ENCODE results near the gene KRT1. TPM values are rescaled to one million over a fixed set of nuclear protein-coding genes. Genes with fewer than 3 reads are reported as not detected.

Gene KRT1
- total RNA-seq, 1 experiment from 2014 or later = not detected

DNA sequence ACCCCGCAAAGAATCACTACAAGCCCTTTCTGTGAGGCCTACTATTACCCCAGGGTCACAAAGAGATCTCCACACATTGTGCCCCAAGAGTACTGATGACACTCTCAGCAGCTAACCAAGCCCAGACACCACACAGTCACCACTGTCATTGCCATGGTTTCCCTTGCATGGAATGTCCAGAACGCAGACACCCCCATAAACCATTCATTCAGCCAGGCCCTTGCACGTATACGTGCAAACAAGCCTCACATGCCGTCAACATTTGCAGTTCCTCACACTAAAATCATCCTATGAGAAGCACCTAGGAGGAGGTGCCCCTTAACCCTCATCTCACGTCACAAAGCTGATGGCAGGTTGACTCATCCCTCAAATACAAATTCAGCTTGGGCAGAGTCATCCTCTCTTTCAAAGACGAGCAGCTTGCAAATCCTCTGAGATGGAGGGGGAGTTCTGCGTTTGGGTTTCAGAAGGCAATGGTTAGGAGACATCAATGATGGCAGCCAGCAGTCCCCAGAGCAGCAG, 40.2 kb upstream of the KRT1 start:
- H3K4me3 Mint-ChIP-seq (ENCODE audit: low read depth, unreplicated experiment) = no peak overlapping the region
- H3K27me3 Mint-ChIP-seq (ENCODE audit: unreplicated experiment) = peaks cover 68% of the 10 kb centered on the region
- BruUV-seq (replicated peaks) = no TSS peak
- CTCF ChIA-PET = no interaction called here
- no peaks in the 10 kb centered on the region for H3K9me3 Mint-ChIP-seq (ENCODE audit: low read depth, unreplicated experiment)
- TF ChIP-seq, protein P1, sequence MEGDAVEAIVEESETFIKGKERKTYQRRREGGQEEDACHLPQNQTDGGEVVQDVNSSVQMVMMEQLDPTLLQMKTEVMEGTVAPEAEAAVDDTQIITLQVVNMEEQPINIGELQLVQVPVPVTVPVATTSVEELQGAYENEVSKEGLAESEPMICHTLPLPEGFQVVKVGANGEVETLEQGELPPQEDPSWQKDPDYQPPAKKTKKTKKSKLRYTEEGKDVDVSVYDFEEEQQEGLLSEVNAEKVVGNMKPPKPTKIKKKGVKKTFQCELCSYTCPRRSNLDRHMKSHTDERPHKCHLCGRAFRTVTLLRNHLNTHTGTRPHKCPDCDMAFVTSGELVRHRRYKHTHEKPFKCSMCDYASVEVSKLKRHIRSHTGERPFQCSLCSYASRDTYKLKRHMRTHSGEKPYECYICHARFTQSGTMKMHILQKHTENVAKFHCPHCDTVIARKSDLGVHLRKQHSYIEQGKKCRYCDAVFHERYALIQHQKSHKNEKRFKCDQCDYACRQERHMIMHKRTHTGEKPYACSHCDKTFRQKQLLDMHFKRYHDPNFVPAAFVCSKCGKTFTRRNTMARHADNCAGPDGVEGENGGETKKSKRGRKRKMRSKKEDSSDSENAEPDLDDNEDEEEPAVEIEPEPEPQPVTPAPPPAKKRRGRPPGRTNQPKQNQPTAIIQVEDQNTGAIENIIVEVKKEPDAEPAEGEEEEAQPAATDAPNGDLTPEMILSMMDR (IDR thresholded peaks at IDR 0.05; ENCODE audit: unreplicated experiment) = no peak
- no peak overlapping the region for H3K27ac Mint-ChIP-seq (ENCODE audit: unreplicated experiment)
- no peaks in the 10 kb centered on the region for H3K4me1 Mint-ChIP-seq (ENCODE audit: low read depth, unreplicated experiment)
- intact Hi-C loops (cut with micrococcal nuclease; ENCODE audit: unreplicated experiment) = no loop called here
- DNase-seq = no peak
- H3K36me3 Mint-ChIP-seq (ENCODE audit: insufficient read depth, unreplicated experiment) = no peaks in the 10 kb centered on the region

DNA sequence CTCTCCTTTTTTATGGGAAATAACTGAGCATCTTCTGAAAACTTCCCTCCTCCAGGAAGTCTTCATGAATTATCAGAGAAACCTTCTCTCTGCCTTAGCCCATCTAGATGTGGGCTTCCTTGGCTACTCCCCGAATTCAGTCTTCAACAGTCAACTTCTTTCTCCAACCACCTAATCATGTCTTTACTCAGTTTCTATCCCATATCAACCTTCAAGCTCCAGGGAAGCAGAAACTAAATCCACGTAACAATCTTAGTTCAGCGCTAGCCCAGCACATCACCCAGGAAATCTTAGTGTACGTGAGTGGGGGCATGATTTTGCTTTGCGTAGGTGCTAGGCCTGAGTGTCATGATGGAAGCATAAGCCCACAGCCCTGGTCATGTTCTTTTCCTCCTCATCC, 35.9 kb upstream of the KRT1 start:
- TF ChIP-seq, protein P1 (IDR thresholded peaks at IDR 0.05; ENCODE audit: unreplicated experiment) = no peak
- CTCF ChIA-PET = no interaction called here
- intact Hi-C loops (cut with micrococcal nuclease; ENCODE audit: unreplicated experiment) = no loop called here
- peaks cover 57% of the 10 kb centered on the region for H3K27me3 Mint-ChIP-seq (ENCODE audit: unreplicated experiment)
- H3K36me3 Mint-ChIP-seq (ENCODE audit: insufficient read depth, unreplicated experiment) = no peaks in the 10 kb centered on the region
- H3K4me3 Mint-ChIP-seq (ENCODE audit: low read depth, unreplicated experiment) = no peak overlapping the region
- DNase-seq = no peak
- H3K4me1 Mint-ChIP-seq (ENCODE audit: low read depth, unreplicated experiment) = no peaks in the 10 kb centered on the region
- H3K9me3 Mint-ChIP-seq (ENCODE audit: low read depth, unreplicated experiment) = no peaks in the 10 kb centered on the region
- H3K27ac Mint-ChIP-seq (ENCODE audit: unreplicated experiment) = no peak overlapping the region
- no TSS peak for BruUV-seq (replicated peaks)

DNA sequence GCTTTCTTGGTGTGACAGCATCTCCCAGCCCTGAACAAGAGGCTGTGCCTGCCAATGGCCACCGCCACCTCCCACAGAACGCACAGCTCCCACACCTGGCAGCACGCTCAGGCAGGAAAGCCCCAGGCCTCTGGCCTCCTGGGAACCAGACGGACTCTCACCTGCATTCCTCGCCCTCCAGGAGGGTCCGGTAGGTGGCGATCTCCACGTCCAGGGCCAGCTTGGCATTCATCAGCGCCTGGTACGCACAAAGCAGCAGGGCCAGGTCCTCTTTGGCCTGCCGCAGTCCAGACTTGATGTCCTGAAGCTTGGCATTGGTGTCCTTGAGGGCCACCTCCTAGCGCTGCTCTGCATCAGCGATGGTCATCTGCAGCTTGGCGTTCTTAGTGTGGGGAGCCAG, 35.2 kb upstream of the KRT1 start:
- Mint-ChIP-seq H3K4me3 (ENCODE audit: low read depth, unreplicated experiment) (no peak overlapping the region), H3K27ac (ENCODE audit: unreplicated experiment) (no peak overlapping the region), H3K36me3 (ENCODE audit: insufficient read depth, unreplicated experiment) (no peaks in the 10 kb centered on the region), H3K9me3 (ENCODE audit: low read depth, unreplicated experiment) (no peaks in the 10 kb centered on the region), H3K27me3 (ENCODE audit: unreplicated experiment) (peaks cover 57% of the 10 kb centered on the region), H3K4me1 (ENCODE audit: low read depth, unreplicated experiment) (no peaks in the 10 kb centered on the region)
- TF ChIP-seq, protein P1 (IDR thresholded peaks at IDR 0.05; ENCODE audit: unreplicated experiment) = no peak
- CTCF ChIA-PET = no interaction called here
- DNase-seq = no peak
- intact Hi-C loops (cut with micrococcal nuclease; ENCODE audit: unreplicated experiment) = no loop called here
- BruUV-seq (replicated peaks) = no TSS peak

DNA sequence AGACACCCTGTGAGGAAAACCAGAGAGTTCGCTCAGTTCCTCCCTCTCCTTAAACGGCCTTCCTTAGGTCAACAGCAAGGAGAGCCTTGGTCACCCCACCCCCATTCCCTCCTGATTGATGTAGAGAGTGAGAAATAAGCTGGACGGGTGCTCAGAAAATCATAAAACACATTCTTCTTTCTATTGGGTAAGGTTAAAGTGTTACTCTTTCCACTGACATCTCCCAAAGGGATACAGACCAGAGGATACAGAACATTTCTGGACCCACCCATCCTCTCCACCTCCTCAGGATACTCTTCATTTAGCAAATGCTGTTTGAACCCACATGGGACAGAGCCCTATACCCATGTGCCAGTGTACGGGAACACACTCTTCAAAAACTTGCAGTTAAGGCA, 34.7 kb upstream of the KRT1 start:
- DNase-seq = no peak
- Mint-ChIP-seq H3K36me3 (ENCODE audit: insufficient read depth, unreplicated experiment) (no peaks in the 10 kb centered on the region), H3K9me3 (ENCODE audit: low read depth, unreplicated experiment) (no peaks in the 10 kb centered on the region), H3K4me3 (ENCODE audit: low read depth, unreplicated experiment) (no peak overlapping the region), H3K27me3 (ENCODE audit: unreplicated experiment) (peaks cover 59% of the 10 kb centered on the region), H3K27ac (ENCODE audit: unreplicated experiment) (no peak overlapping the region), H3K4me1 (ENCODE audit: low read depth, unreplicated experiment) (no peaks in the 10 kb centered on the region)
- no TSS peak for BruUV-seq (replicated peaks)
- TF ChIP-seq, protein P1 (IDR thresholded peaks at IDR 0.05; ENCODE audit: unreplicated experiment) = no peak
- intact Hi-C loops (cut with micrococcal nuclease; ENCODE audit: unreplicated experiment) = no loop called here
- CTCF ChIA-PET = no interaction called here
